H1 (cell line): Measurements from ENCODE around the gene MARCHF2. TPM values are rescaled to one million over a fixed set of nuclear protein-coding genes. Genes with fewer than 3 reads are reported as not detected.

Experiments
- CBX8 ChIP-seq: fragments of 300-800, 300-1000 bp; sonication (generic); IDR thresholded peaks from 2 replicates; pipeline ENCODE4 v1.7.1; 2016; ENCODE audit warnings: low read depth, low read length, borderline replicate concordance
- polyA plus RNA-seq, 7 experiments: library from polyadenylated mRNA; depleted of rRNA in 3 of 7; stranded (reverse) in 5 of 7; unstranded in 2 of 7; fragments of >200 nt in 5 of 7; fragments of 200-250 nt in 2 of 7; gene quantifications; 1 replicate in 5 of 7; 2 replicates in 1 of 7; 4 replicates in 1 of 7; pipeline versions ENCODE4 v1.2.1 to v1.2.3, GENCODE V29; 2011 to 2013; ENCODE audit warnings: missing spikeins in 2 of 7, mixed read lengths in 2 of 7
- total RNA-seq: library from RNA; stranded (reverse); fragmentation: NEBNext Ultra II Directional; extraction: Animal tissue kit (Norgen Biotek cat#: 25700); gene quantifications from 2 replicates; pipeline ENCODE4 v1.2.1, GENCODE V29; 2021
- TF ChIP-seq, protein P1 (sequence below), 3 experiments: IDR thresholded peaks; 1 replicate in 2 of 3; 2 replicates in 1 of 3; pipeline versions ENCODE4 v1.5.1 to v1.6.1; 2011; ENCODE audit warnings: low read length in 3 of 3, mild to moderate bottlenecking in 3 of 3, inconsistent platforms in 2 of 3, low read depth in 1 of 3, moderate library complexity in 1 of 3; ENCODE audit not compliant: insufficient read depth in 1 of 3; ENCODE audit errors: control extremely low read depth in 1 of 3
- TF ChIP-seq, protein P2 (sequence below): fragments of 300-600 bp; sonication (generic); IDR thresholded peaks from 2 replicates; pipeline ENCODE4 v1.7.1; 2012; ENCODE audit warnings: low read length, moderate library complexity, mild to moderate bottlenecking, inconsistent platforms; ENCODE audit not compliant: insufficient replicate concordance

MARCHF2 gene
- total and polyA plus RNA-seq, 2 of the 8 experiments (the other 6 are each of a cell fraction or from before 2014, with no cell fraction given): 18.5 to 46.2 TPM

- TF ChIP-seq CBX8: no peak
- TF ChIP-seq, protein P1, sequence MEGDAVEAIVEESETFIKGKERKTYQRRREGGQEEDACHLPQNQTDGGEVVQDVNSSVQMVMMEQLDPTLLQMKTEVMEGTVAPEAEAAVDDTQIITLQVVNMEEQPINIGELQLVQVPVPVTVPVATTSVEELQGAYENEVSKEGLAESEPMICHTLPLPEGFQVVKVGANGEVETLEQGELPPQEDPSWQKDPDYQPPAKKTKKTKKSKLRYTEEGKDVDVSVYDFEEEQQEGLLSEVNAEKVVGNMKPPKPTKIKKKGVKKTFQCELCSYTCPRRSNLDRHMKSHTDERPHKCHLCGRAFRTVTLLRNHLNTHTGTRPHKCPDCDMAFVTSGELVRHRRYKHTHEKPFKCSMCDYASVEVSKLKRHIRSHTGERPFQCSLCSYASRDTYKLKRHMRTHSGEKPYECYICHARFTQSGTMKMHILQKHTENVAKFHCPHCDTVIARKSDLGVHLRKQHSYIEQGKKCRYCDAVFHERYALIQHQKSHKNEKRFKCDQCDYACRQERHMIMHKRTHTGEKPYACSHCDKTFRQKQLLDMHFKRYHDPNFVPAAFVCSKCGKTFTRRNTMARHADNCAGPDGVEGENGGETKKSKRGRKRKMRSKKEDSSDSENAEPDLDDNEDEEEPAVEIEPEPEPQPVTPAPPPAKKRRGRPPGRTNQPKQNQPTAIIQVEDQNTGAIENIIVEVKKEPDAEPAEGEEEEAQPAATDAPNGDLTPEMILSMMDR (IDR thresholded peaks at IDR 0.05; ENCODE audit: control extremely low read depth in 1 of 3, insufficient read depth in 1 of 3, low read depth in 1 of 3, low read length in 3 of 3): no peak
- TF ChIP-seq, protein P2, sequence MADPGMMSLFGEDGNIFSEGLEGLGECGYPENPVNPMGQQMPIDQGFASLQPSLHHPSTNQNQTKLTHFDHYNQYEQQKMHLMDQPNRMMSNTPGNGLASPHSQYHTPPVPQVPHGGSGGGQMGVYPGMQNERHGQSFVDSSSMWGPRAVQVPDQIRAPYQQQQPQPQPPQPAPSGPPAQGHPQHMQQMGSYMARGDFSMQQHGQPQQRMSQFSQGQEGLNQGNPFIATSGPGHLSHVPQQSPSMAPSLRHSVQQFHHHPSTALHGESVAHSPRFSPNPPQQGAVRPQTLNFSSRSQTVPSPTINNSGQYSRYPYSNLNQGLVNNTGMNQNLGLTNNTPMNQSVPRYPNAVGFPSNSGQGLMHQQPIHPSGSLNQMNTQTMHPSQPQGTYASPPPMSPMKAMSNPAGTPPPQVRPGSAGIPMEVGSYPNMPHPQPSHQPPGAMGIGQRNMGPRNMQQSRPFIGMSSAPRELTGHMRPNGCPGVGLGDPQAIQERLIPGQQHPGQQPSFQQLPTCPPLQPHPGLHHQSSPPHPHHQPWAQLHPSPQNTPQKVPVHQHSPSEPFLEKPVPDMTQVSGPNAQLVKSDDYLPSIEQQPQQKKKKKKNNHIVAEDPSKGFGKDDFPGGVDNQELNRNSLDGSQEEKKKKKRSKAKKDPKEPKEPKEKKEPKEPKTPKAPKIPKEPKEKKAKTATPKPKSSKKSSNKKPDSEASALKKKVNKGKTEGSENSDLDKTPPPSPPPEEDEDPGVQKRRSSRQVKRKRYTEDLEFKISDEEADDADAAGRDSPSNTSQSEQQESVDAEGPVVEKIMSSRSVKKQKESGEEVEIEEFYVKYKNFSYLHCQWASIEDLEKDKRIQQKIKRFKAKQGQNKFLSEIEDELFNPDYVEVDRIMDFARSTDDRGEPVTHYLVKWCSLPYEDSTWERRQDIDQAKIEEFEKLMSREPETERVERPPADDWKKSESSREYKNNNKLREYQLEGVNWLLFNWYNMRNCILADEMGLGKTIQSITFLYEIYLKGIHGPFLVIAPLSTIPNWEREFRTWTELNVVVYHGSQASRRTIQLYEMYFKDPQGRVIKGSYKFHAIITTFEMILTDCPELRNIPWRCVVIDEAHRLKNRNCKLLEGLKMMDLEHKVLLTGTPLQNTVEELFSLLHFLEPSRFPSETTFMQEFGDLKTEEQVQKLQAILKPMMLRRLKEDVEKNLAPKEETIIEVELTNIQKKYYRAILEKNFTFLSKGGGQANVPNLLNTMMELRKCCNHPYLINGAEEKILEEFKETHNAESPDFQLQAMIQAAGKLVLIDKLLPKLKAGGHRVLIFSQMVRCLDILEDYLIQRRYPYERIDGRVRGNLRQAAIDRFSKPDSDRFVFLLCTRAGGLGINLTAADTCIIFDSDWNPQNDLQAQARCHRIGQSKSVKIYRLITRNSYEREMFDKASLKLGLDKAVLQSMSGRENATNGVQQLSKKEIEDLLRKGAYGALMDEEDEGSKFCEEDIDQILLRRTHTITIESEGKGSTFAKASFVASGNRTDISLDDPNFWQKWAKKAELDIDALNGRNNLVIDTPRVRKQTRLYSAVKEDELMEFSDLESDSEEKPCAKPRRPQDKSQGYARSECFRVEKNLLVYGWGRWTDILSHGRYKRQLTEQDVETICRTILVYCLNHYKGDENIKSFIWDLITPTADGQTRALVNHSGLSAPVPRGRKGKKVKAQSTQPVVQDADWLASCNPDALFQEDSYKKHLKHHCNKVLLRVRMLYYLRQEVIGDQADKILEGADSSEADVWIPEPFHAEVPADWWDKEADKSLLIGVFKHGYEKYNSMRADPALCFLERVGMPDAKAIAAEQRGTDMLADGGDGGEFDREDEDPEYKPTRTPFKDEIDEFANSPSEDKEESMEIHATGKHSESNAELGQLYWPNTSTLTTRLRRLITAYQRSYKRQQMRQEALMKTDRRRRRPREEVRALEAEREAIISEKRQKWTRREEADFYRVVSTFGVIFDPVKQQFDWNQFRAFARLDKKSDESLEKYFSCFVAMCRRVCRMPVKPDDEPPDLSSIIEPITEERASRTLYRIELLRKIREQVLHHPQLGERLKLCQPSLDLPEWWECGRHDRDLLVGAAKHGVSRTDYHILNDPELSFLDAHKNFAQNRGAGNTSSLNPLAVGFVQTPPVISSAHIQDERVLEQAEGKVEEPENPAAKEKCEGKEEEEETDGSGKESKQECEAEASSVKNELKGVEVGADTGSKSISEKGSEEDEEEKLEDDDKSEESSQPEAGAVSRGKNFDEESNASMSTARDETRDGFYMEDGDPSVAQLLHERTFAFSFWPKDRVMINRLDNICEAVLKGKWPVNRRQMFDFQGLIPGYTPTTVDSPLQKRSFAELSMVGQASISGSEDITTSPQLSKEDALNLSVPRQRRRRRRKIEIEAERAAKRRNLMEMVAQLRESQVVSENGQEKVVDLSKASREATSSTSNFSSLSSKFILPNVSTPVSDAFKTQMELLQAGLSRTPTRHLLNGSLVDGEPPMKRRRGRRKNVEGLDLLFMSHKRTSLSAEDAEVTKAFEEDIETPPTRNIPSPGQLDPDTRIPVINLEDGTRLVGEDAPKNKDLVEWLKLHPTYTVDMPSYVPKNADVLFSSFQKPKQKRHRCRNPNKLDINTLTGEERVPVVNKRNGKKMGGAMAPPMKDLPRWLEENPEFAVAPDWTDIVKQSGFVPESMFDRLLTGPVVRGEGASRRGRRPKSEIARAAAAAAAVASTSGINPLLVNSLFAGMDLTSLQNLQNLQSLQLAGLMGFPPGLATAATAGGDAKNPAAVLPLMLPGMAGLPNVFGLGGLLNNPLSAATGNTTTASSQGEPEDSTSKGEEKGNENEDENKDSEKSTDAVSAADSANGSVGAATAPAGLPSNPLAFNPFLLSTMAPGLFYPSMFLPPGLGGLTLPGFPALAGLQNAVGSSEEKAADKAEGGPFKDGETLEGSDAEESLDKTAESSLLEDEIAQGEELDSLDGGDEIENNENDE: no peak
These were observed 63.4 kb downstream of the MARCHF2 start (continued) for GRCh38 chr19:8476524-8476923.
